MG63 (cell line): ENCODE data around the gene OR52K2. TPM values are rescaled to one million over a fixed set of nuclear protein-coding genes. Genes with fewer than 3 reads are reported as not detected.
A peak's percentile ranks its signal among the peaks of the same experiment; 100 is the strongest.
"Not testable (repeated sequence)": the region's sequence is repeated elsewhere in the genome, so short reads cannot be mapped to it uniquely, and the experiment has no call there.

Experiments
- DNase-seq: peaks from one replicate; pipeline ENCODE4 v3.0.0-alpha.2; 2020
- H3K27me3 ChIP-seq: fragments of 250-450 bp; sonication (Bioruptor Pico); 2 replicates; pipeline ENCODE4 v1.5.1; 2020; ENCODE audit warnings: mild to moderate bottlenecking, moderate library complexity
- H3K36me3 ChIP-seq: fragments of 250-450 bp; sonication (Bioruptor Pico); 2 replicates; pipeline ENCODE4 v1.5.1; 2020; ENCODE audit warnings: mild to moderate bottlenecking, moderate library complexity
- H3K4me3 ChIP-seq: fragments of 250-450 bp; sonication (Bioruptor Pico); 2 replicates; pipeline ENCODE4 v1.5.1; 2020; ENCODE audit warnings: mild to moderate bottlenecking, moderate library complexity
- H3K9me3 ChIP-seq: fragments of 250-450 bp; sonication (Bioruptor Pico); 2 replicates; pipeline ENCODE4 v1.5.1; 2020; ENCODE audit warnings: mild to moderate bottlenecking, moderate library complexity
- total RNA-seq: library from RNA; depleted of rRNA; stranded (reverse); fragments of >200 nt; shearing (Covaris generic); gene quantifications from 2 replicates; pipeline ENCODE4 v1.2.3, GENCODE V29; 2014; ENCODE audit warnings: low replicate concordance; rRNA removed

OR52K2 gene
- not detected in 2 replicates for total RNA-seq

DNA sequence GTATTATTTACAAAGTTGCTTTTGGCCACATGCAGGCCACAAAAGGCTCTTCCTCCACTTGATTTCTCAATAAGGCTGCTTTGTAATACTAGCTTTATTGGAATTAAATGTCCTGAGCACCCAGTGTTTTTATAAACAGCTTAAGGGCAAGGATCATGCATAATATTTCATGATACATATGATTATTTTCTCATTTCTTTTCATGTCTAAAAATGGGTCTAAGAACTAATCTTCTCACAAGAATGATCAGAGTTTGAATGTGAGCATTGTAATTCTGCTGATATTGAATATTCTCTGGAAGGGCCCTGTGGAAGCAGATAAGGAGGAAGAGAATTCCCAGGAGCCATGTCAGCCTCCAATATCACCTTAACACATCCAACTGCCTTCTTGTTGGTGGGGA, at the start of gene OR52K2:
TSS of gene OR52K2 (plus strand) at position 301 of the 400 bp plus-strand sequence. CDS start at position 346, 45 bp downstream.
- DNase-seq: no peak
- H3K27me3 ChIP-seq: no peaks in the 10 kb centered on the region
- H3K9me3 ChIP-seq: no peaks in the 10 kb centered on the region
- no peaks in the 10 kb centered on the region for H3K36me3 ChIP-seq
- H3K4me3 ChIP-seq: no peak within 1 kb of the TSS

DNA sequence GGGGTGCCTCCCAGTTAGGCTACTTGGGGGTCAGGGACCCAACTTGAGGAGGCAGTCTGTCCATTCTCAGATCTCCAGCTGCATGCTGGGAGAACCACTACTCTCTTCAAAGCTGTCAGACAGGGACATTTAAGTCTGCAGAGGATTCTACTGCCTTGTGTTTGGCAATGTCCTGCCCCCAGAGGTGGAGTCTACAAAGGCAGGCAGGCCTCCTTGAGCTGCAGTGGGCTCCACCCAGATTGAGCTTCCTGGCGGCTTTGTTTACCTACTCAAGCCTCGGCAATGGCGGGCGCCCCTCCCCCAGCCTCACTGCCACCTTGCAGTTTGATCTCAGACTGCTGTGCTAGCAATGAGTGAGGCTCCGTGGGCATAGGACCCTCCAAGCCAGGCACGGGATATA, 42.9 kb upstream of the OR52K2 start:
- H3K4me3 ChIP-seq, H3K27me3 ChIP-seq, DNase-seq, H3K9me3 ChIP-seq, H3K36me3 ChIP-seq: not testable (repeated sequence)

- no peak overlapping the region for H3K4me3 ChIP-seq
- H3K27me3 ChIP-seq: no peaks in the 10 kb centered on the region
- H3K36me3 ChIP-seq: no peaks in the 10 kb centered on the region
- H3K9me3 ChIP-seq: no peaks in the 10 kb centered on the region
- DNase-seq: no peak
Observed at GRCh38 chr11:4416306-4416705, 32.8 kb upstream of the OR52K2 start.

DNA sequence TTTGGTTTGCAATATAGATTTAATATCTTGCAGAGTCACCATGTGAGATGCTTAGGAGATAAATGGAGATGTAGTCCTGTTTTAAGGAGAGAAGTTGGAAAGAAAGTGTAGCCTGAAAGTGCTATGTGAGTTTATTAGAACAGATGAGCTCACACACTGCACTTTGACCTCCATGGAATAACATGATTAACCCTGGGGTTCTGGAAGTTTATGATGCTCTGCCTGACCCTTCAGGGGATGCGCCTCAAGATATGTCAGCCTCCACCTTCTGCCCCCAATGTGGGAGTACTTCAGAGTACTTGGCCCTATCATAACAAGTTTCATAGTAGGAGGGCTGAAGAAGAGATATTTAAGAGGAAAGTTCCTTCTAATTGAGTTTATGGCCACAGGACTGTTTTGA, 32.3 kb upstream of the OR52K2 start:
- H3K9me3 ChIP-seq: no peaks in the 10 kb centered on the region
- no peaks in the 10 kb centered on the region for H3K27me3 ChIP-seq
- no peak overlapping the region for H3K4me3 ChIP-seq
- H3K36me3 ChIP-seq: no peaks in the 10 kb centered on the region
- no peak for DNase-seq

DNA sequence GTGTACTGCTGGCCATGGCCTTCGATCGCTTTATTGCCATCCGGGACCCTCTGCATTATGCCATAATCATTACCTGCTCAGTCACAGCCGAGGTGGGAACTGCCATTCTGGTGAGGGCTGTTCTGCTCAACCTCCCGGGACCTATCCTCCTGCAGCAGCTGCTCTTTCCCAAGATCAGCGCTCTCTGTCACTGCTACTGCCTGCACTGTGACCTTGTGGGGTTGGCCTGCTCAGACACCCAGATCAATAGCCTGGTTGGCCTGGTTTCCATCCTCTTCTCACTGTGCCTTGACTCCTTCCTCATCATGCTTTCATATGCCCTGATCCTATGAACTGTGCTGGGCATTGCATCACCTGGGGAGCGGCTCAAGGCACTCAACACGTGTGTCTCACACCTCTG, 30.7 kb upstream of the OR52K2 start:
- Histone ChIP-seq H3K27me3 (no peaks in the 10 kb centered on the region), H3K36me3 (no peaks in the 10 kb centered on the region), H3K9me3 (no peaks in the 10 kb centered on the region), H3K4me3 (no peak overlapping the region)
- DNase-seq: no peak

DNA sequence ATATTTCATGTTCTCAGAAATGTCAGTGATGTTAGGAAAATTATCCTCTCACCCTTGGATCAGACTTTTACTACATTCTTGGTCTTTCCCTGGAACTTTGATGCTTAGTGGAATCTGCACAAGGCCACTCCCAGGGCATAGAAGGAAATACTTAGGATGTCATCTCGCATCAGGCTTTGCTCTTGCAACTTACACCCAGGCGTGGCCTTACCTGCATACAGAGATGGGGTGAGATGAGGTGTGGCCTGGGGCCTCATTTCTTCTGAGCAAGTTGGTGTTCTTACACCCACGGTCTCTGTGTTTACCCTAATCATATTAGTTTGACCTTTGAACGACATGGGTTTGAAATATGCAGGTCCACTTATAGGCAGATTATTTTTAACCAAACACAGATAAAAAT, 19.0 kb upstream of the OR52K2 start:
- Histone ChIP-seq H3K9me3 (no peaks in the 10 kb centered on the region), H3K4me3 (no peak overlapping the region), H3K27me3 (no peaks in the 10 kb centered on the region), H3K36me3 (no peaks in the 10 kb centered on the region)
- no peak for DNase-seq

DNA sequence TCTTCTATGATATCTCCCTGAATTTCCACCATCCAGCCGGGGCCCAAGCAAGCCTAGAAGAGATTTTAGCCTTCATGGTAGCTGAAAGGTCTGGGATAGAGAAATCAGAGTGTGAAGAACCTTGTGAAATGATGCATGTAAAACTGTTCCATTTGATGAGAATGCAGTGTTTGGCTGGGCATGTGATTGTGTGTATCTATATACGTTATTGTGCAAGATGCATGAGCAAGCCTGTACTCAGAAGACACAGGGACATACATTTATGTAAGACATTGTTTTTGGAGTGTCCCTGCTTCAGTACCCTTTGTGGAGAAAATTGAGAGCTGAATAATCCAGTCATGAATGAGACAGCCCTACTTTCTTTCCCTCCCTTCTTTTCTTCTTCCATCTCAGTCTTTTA, 15.2 kb upstream of the OR52K2 start:
- no peaks in the 10 kb centered on the region for H3K27me3 ChIP-seq
- H3K9me3 ChIP-seq: no peaks in the 10 kb centered on the region
- no peak for DNase-seq
- H3K36me3 ChIP-seq: no peaks in the 10 kb centered on the region
- no peak overlapping the region for H3K4me3 ChIP-seq

- no peak for DNase-seq
- H3K4me3 ChIP-seq: no peak overlapping the region
- H3K27me3 ChIP-seq: no peaks in the 10 kb centered on the region
- no peaks in the 10 kb centered on the region for H3K36me3 ChIP-seq
- no peaks in the 10 kb centered on the region for H3K9me3 ChIP-seq
Observed at GRCh38 chr11:4436411-4436810, 12.7 kb upstream of the OR52K2 start.

GRCh38 chr11:4441515-4441914, 7.6 kb upstream of the OR52K2 start:
- no peaks in the 10 kb centered on the region for H3K27me3 ChIP-seq
- no peaks in the 10 kb centered on the region for H3K36me3 ChIP-seq
- H3K9me3 ChIP-seq: no peaks in the 10 kb centered on the region
- DNase-seq: no peak
- H3K4me3 ChIP-seq: no peak overlapping the region

DNA sequence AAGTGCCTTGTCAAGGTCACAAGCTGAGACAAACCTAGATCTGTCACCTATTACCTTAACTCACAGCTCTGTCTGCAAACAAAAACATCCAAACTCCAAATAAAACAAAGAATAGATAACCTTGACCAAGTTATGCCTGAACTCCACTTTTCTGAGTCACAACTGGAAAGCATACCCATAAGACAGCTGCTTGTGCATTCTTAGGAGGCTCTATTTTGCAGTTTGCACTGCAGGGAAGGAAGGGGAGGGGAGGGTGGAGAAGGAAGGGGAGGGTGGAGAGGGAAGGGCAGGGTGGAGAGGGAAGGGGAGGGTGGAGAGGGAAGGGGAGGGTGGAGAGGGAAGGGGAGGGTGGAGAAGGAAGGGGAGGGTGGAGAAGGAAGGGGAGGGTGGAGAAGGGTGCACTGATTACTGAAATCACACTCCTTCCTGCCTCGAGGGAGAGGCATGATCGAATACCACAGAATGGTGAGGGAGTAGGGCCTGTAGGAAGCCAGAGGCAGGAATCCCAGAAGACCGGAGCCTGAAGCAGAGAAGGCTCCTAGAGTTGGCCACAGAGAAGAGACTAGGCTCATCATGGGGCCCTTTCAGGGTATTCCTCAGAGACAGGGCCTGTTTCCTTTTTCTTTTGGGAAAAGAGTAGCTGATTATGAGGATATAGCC, 5.7 kb upstream of the OR52K2 start:
- Histone ChIP-seq H3K4me3 (no peak overlapping the region), H3K36me3 (no peaks in the 10 kb centered on the region), H3K27me3 (no peaks in the 10 kb centered on the region), H3K9me3 (no peaks in the 10 kb centered on the region)
- no peak for DNase-seq

DNA sequence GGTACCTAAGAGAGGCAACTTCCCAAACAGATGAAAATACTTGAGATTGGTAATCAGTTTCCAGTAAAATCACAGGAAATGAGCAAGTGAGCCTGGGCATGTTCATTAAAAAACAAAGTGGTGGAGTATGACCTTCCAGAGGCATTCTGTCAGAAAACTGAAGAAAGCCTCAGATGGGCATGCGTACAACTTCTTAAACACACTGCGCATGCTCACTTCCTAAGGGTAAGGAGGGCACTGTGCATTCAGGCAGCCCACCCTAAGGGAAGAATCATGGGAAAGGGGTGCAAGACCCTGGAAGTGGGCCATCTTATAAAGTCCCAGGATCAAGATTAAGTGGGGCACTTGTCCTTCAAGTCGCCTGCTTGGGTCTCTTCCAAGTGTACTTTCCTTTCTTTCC, 4.0 kb downstream of the OR52K2 start:
- H3K27me3 ChIP-seq: no peaks in the 10 kb centered on the region
- H3K4me3 ChIP-seq: no peak overlapping the region
- H3K36me3 ChIP-seq: no peaks in the 10 kb centered on the region
- H3K9me3 ChIP-seq: no peaks in the 10 kb centered on the region
- DNase-seq: no peak

DNA sequence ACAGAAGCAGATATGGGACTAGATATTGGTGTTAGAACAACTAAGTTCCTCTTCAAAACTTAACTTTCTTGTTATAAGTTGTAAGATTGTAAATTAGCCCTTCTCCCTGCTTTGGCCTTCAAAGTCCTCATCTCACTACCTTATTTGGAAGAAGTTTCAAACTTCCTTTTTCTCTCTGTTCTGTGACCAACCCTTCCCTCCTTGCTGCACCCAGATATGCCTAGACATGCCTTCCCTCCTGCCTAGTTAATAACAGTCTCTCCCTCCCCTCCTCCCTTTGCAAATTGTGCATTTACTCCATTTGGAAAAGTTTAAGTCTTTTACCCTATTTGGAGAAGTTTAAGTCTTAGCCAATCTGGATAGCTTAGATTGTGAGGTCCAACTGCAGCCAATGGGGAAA, 4.9 kb downstream of the OR52K2 start:
- no peaks in the 10 kb centered on the region for H3K27me3 ChIP-seq
- DNase-seq: no peak
- no peaks in the 10 kb centered on the region for H3K36me3 ChIP-seq
- H3K9me3 ChIP-seq: no peaks in the 10 kb centered on the region
- no peak overlapping the region for H3K4me3 ChIP-seq

DNA sequence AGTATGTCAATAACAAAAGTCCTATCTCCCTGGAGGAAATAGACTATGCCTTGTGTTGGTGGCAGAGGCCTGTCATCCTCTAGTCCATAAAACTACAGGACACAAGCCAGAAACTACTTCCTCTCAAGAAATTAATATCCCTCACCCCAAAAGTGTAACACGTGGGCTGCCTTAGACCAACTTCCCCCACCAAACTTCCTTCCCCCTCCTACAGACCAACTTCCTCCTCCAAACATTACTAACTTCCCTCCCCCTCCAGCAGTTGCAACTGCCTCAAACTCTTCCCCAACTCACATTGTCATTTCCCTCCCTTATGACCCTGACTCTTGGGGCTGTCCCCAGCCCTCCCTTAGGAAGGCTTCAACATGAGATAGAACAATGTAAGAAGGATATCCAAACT, 6.3 kb downstream of the OR52K2 start:
- H3K36me3 ChIP-seq: no peaks in the 10 kb centered on the region
- H3K4me3 ChIP-seq: no peak overlapping the region
- no peak for DNase-seq
- H3K27me3 ChIP-seq: no peaks in the 10 kb centered on the region
- no peaks in the 10 kb centered on the region for H3K9me3 ChIP-seq

GRCh38 chr11:4459500-4459899, 10.4 kb downstream of the OR52K2 start:
- Histone ChIP-seq H3K9me3 (no peaks in the 10 kb centered on the region), H3K27me3 (no peaks in the 10 kb centered on the region), H3K36me3 (no peaks in the 10 kb centered on the region), H3K4me3 (no peak overlapping the region)
- DNase-seq: no peak

- DNase-seq: no peak
- no peaks in the 10 kb centered on the region for H3K36me3 ChIP-seq
Observed at GRCh38 chr11:4460151-4460550, 11.1 kb downstream of the OR52K2 start.

GRCh38 chr11:4464216-4465159, 15.4 kb downstream of the OR52K2 start:
- Histone ChIP-seq H3K27me3 (no peaks in the 10 kb centered on the region), H3K4me3 (no peak overlapping the region), H3K9me3 (no peaks in the 10 kb centered on the region), H3K36me3 (no peaks in the 10 kb centered on the region)
- peak; percentile 2 for DNase-seq

More at GRCh38 chr11:4460151-4460550, 11.1 kb downstream of the OR52K2 start:
- no peaks in the 10 kb centered on the region for H3K9me3 ChIP-seq
- H3K27me3 ChIP-seq: no peaks in the 10 kb centered on the region
- H3K4me3 ChIP-seq: no peak overlapping the region

DNA sequence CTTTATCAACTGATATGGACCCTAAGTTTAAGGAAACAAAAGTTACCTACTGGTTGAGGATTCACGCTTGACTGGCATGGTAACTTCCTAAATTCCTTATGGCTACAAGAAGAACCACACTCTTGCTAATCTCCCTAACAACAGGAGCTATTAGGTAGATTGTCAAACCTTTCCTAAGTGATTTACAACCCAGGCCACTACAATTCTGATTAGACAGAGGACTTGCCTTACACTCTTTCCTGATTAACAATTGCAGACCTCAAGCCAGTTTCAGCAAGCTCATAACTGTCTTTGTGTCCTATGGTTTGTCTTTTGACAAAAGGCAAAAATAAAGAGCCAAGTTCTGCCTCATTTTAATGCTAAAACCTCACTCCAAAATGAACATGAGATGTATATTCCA, 16.3 kb downstream of the OR52K2 start:
- Histone ChIP-seq H3K27me3 (no peaks in the 10 kb centered on the region), H3K4me3 (no peak overlapping the region), H3K36me3 (no peaks in the 10 kb centered on the region), H3K9me3 (no peaks in the 10 kb centered on the region)
- no peak for DNase-seq
